GM23338 (cell line): Measurements from ENCODE around the gene MDM2. TPM values are rescaled to one million over a fixed set of nuclear protein-coding genes. Genes with fewer than 3 reads are reported as not detected.

ENCODE experiments used
- ATAC-seq: fragments of 200-7000 bp; cut with Tn5 transposase; 3 replicates; pipeline ENCODE4 v1.9.1; 2020
- DNase-seq: peaks from one replicate; pipeline ENCODE4 v3.0.0-alpha.2; 2015; ENCODE audit warnings: low spot score
- H2AFZ ChIP-seq: fragments of 200-600 bp; sonication (generic); 2 replicates; pipeline ENCODE4 v1.8.0; 2016; ENCODE audit warnings: antibody characterized with exemption, mild to moderate bottlenecking, moderate library complexity
- H3F3A ChIP-seq: fragments of 200-600 bp; sonication (generic); replicated peaks from 2 replicates; pipeline ENCODE4 v1.8.0; 2017; ENCODE audit warnings: antibody characterized with exemption, mixed run types, low read depth
- H3K27ac ChIP-seq: fragments of 200-600 bp; sonication (generic); 2 replicates; pipeline ENCODE4 v1.6.1; 2016; ENCODE audit warnings: low read depth
- H3K27me3 ChIP-seq: fragments of 200-600 bp; sonication (generic); 2 replicates; pipeline ENCODE4 v1.8.0; 2016; ENCODE audit warnings: mild to moderate bottlenecking, mixed run types, moderate library complexity; ENCODE audit not compliant: insufficient read depth
- H3K36me3 ChIP-seq: fragments of 200-600 bp; sonication (generic); 2 replicates; pipeline ENCODE4 v1.8.0; 2016; ENCODE audit warnings: mild to moderate bottlenecking; ENCODE audit not compliant: insufficient read depth
- H3K4me1 ChIP-seq: fragments of 200-600 bp; sonication (generic); 2 replicates; pipeline ENCODE4 v1.8.0; 2016; ENCODE audit warnings: mild to moderate bottlenecking, moderate library complexity; ENCODE audit not compliant: insufficient read depth
- H3K4me2 ChIP-seq: fragments of 200-600 bp; sonication (generic); 2 replicates; pipeline ENCODE4 v1.7.1; 2017; ENCODE audit warnings: mixed run types
- H3K4me3 ChIP-seq: fragments of 200-600 bp; sonication (generic); 2 replicates; pipeline ENCODE4 v1.6.1; 2016; ENCODE audit warnings: mixed run types
- H3K79me2 ChIP-seq: fragments of 200-600 bp; sonication (generic); replicated peaks from 2 replicates; pipeline ENCODE4 v1.8.0; 2017; ENCODE audit warnings: mild to moderate bottlenecking; ENCODE audit not compliant: insufficient read depth
- H3K9me2 ChIP-seq: fragments of 200-600 bp; sonication (generic); 2 replicates; pipeline ENCODE4 v1.8.0; 2017; ENCODE audit not compliant: insufficient read depth
- H4K20me1 ChIP-seq: fragments of 200-600 bp; sonication (generic); replicated peaks from 2 replicates; pipeline ENCODE4 v1.8.0; 2017; ENCODE audit warnings: mild to moderate bottlenecking; ENCODE audit not compliant: insufficient read depth
- H3K27ac Mint-ChIP-seq: 2 replicates; pipeline ENCODE4 v1.8.0; 2020; ENCODE audit warnings: inconsistent platforms, mild to moderate bottlenecking, moderate library complexity, mixed read lengths
- H3K27me3 Mint-ChIP-seq: 3 replicates; pipeline ENCODE4 v1.8.0; 2022; ENCODE audit warnings: low read depth, mild to moderate bottlenecking, moderate library complexity, mixed read lengths, inconsistent platforms; ENCODE audit not compliant: insufficient read depth, poor library complexity
- H3K36me3 Mint-ChIP-seq: 3 replicates; pipeline ENCODE4 v1.8.0; 2021; ENCODE audit warnings: low read depth, mild to moderate bottlenecking, inconsistent platforms, moderate library complexity, mixed read lengths
- H3K4me1 Mint-ChIP-seq: 3 replicates; pipeline ENCODE4 v1.8.0; 2020; ENCODE audit warnings: mild to moderate bottlenecking, inconsistent platforms, mixed read lengths
- H3K4me3 Mint-ChIP-seq: 3 replicates; pipeline ENCODE4 v1.8.0; 2021; ENCODE audit warnings: moderate library complexity, mild to moderate bottlenecking, inconsistent platforms, mixed read lengths
- H3K9me3 Mint-ChIP-seq: 3 replicates; pipeline ENCODE4 v1.8.0; 2020; ENCODE audit warnings: moderate library complexity, mild to moderate bottlenecking, inconsistent platforms, mixed read lengths
- CTCF ChIP-seq, 2 experiments: fragments of 200-600 bp in 1 of 2; sonication (generic) in 1 of 2; conservative IDR thresholded peaks; 2 replicates each; pipeline versions ENCODE4 v1.5.1 to v1.6.1; 2016 to 2017; ENCODE audit warnings: antibody characterized with exemption in 2 of 2, low read depth in 2 of 2, mild to moderate bottlenecking in 2 of 2, moderate library complexity in 1 of 2
- ETS1 ChIP-seq: IDR thresholded peaks from 2 replicates; pipeline ENCODE4 v1.6.1; 2016; ENCODE audit warnings: antibody characterized with exemption
- EZH2 ChIP-seq: fragments of 200-600 bp; sonication (generic); IDR thresholded peaks from one replicate; pipeline ENCODE4 v1.8.0; 2017; ENCODE audit warnings: antibody characterized with exemption, mild to moderate bottlenecking, low read depth; ENCODE audit not compliant: unreplicated experiment
- REST ChIP-seq: IDR thresholded peaks from one replicate; pipeline ENCODE4 v1.6.1; 2018; ENCODE audit warnings: antibody characterized with exemption; ENCODE audit not compliant: unreplicated experiment
- ZNF114 ChIP-seq: fragments of 250-450 bp; sonication (Bioruptor Pico); IDR thresholded peaks from 2 replicates; pipeline ENCODE4 v1.5.0; 2020; ENCODE audit warnings: mild to moderate bottlenecking, moderate library complexity
- ZNF462 ChIP-seq: fragments of 250-450 bp; sonication (Bioruptor Pico); IDR thresholded peaks from 2 replicates; pipeline ENCODE4 v1.5.0; 2020; ENCODE audit warnings: mild to moderate bottlenecking, moderate library complexity
- polyA plus RNA-seq: library from polyadenylated mRNA; unstranded; fragments of >200 nt; fragmentation: Nextera tagmentation; extraction: Ambion mirVana; gene quantifications from 2 replicates; pipeline ENCODE4 v1.2.1, GENCODE V29; 2016
- total RNA-seq: library from RNA; depleted of rRNA; stranded (reverse); fragments of >200 nt; shearing (Covaris generic); gene quantifications from 2 replicates; pipeline ENCODE4 v1.2.3, GENCODE V29; 2014

The MDM2 gene
- total and polyA plus RNA-seq, 2 experiments from 2014 or later, result 105 to 136 TPM

GRCh38 chr12:68784015-68784414 lies 24.0 kb upstream of the MDM2 start (continued):
- TF ChIP-seq ZNF462 (CRISPR knock-in tag) (no peak), ZNF114 (CRISPR knock-in tag) (no peak), ETS1 (no peak)

GRCh38 chr12:68785358-68785757 lies 22.6 kb upstream of the MDM2 start:
- no peaks in the 10 kb centered on the region for H3F3A ChIP-seq
- H3K4me2 ChIP-seq, result no peak overlapping the region

More at GRCh38 chr12:68785358-68785757, 22.6 kb upstream of the MDM2 start:
- no peak overlapping the region for H3K4me3 ChIP-seq
- no peaks in the 10 kb centered on the region for H3K36me3 Mint-ChIP-seq
- H3K9me2 ChIP-seq, result no peaks in the 10 kb centered on the region
- no peaks in the 10 kb centered on the region for H3K27me3 ChIP-seq
- peaks cover 8% of the 10 kb centered on the region for H3K27me3 Mint-ChIP-seq
- H3K4me1 ChIP-seq, result no peaks in the 10 kb centered on the region
- H3K79me2 ChIP-seq, result no peaks in the 10 kb centered on the region
- no peak overlapping the region for H3K4me3 Mint-ChIP-seq
- DNase-seq (no peak), ATAC-seq (no peak)
- no peaks in the 10 kb centered on the region for H3K36me3 ChIP-seq
- H3K27ac Mint-ChIP-seq, result no peak overlapping the region
- no peak overlapping the region for H3K27ac ChIP-seq
- peaks cover 6% of the 10 kb centered on the region for H3K4me1 Mint-ChIP-seq
- TF ChIP-seq EZH2, result no peak
- TF ChIP-seq REST, result no peak
- TF ChIP-seq CTCF (conservative IDR thresholded peaks at IDR 0.05; ENCODE audit: low read depth in 2 of 2), result no peak
- no peaks in the 10 kb centered on the region for H3K9me3 Mint-ChIP-seq
- H2AFZ ChIP-seq, result no peak overlapping the region
- H4K20me1 ChIP-seq, result no peaks in the 10 kb centered on the region
